ENCODE data around the gene DEFB114. TPM values are rescaled to one million over a fixed set of nuclear protein-coding genes. Genes with fewer than 3 reads are reported as not detected.

DEFB114 gene
- total RNA-seq, 3 donors from 2014 or later = not detected

DNA sequence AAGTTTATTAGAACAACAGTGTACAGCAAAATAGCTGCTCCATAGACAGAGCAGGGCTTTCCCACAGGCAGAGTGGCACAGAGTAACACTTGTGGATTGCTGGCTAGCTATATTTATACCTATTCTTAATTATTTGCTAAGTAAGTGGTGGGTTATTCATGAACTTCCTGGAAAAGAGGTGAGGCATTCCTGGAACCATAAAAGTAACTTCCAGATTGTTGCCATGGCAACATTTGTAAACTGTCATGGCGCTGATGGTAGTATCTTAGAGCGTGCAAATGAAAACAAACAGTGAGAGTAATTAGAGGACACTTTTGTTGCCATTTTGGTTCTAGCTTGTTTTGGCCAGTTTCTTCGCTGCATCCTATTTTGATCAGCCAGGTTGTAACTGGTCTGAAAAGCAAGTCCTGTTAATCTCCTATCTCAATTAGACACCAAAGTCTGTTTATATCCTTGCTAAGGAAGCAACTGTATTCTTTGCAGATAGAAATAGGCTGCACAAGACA, 23.9 kb downstream of the DEFB114 start:
- H3K27ac ChIP-seq = no peak overlapping the region
- TF ChIP-seq POLR2AphosphoS5 (IDR thresholded peaks at IDR 0.05) (no peak), POLR2A (IDR thresholded peaks at IDR 0.05) (no peak)
- TF ChIP-seq, protein P1, sequence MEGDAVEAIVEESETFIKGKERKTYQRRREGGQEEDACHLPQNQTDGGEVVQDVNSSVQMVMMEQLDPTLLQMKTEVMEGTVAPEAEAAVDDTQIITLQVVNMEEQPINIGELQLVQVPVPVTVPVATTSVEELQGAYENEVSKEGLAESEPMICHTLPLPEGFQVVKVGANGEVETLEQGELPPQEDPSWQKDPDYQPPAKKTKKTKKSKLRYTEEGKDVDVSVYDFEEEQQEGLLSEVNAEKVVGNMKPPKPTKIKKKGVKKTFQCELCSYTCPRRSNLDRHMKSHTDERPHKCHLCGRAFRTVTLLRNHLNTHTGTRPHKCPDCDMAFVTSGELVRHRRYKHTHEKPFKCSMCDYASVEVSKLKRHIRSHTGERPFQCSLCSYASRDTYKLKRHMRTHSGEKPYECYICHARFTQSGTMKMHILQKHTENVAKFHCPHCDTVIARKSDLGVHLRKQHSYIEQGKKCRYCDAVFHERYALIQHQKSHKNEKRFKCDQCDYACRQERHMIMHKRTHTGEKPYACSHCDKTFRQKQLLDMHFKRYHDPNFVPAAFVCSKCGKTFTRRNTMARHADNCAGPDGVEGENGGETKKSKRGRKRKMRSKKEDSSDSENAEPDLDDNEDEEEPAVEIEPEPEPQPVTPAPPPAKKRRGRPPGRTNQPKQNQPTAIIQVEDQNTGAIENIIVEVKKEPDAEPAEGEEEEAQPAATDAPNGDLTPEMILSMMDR (IDR thresholded peaks at IDR 0.05) = no peak
- no peaks in the 10 kb centered on the region for H3K4me1 ChIP-seq
- no peaks in the 10 kb centered on the region for H3K9me3 ChIP-seq
- H3K27me3 ChIP-seq = no peaks in the 10 kb centered on the region
- no peak overlapping the region for H3K4me3 ChIP-seq
- H3K36me3 ChIP-seq = no peaks in the 10 kb centered on the region
- intact Hi-C loops (cut with DNase I; ENCODE audit: low total_unique reads) = loop anchor here (5.0 kb wide), 1 partner anchor 1997 kb away; no protein-coding TSS in a partner anchor
- DNase-seq (ENCODE audit: low spot score in 2 of 2) = no peak

DNA sequence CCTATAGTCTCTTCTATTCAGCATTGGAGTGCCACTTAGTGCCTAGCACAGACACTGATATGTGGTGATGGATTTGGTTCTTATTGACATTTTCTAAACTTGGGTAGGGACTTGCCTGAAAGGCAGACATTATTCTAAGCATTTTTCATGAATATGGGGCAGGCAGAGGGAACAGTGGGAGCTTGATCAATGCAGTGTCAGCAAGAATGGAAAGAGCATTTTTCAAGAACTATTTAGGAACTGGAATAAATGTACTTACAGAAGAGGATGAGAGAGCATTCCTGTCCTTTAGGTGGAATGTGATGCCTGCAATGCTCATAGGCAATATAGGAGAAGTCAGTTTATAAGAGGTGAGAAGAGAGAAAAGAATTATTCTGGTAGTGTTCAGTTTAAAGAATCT, 26.2 kb downstream of the DEFB114 start:
- Histone ChIP-seq H3K4me3 (no peak overlapping the region), H3K4me1 (no peaks in the 10 kb centered on the region), H3K36me3 (no peaks in the 10 kb centered on the region), H3K9me3 (no peaks in the 10 kb centered on the region), H3K27ac (no peak overlapping the region), H3K27me3 (no peaks in the 10 kb centered on the region)
- no peak for DNase-seq (ENCODE audit: low spot score in 2 of 2)
- intact Hi-C loops (cut with DNase I; ENCODE audit: low total_unique reads) = loop anchor here (5.0 kb wide), 1 partner anchor 1999 kb away; no protein-coding TSS in a partner anchor
- TF ChIP-seq, protein P1 (IDR thresholded peaks at IDR 0.05) = no peak
- no peak for TF ChIP-seq POLR2A (IDR thresholded peaks at IDR 0.05)
- TF ChIP-seq POLR2AphosphoS5 (IDR thresholded peaks at IDR 0.05) = no peak

DNA sequence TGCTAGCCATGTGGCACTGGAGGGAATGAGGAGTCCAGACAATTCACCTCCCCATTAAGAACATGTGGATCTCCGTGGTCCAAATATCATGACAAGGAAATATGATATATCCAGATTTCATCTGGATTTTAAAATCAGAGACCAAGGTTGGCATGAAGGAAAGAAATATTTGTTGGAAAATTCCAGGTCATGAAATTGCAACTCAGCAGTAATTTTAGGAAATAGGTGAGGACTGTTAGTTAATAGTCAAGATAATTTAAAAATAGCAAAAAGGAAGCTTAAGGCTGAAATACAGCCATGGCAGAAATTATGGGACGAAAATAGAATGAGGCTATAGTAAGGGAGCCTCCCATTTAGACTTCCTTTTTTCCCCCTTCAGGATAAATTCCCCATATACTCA, 26.9 kb downstream of the DEFB114 start:
- no peak overlapping the region for H3K4me3 ChIP-seq
- DNase-seq (ENCODE audit: low spot score in 2 of 2) = no peak
- intact Hi-C loops (cut with DNase I; ENCODE audit: low total_unique reads) = loop anchor here (5.0 kb wide), 1 partner anchor 2000 kb away; no protein-coding TSS in a partner anchor
- no peaks in the 10 kb centered on the region for H3K4me1 ChIP-seq
- TF ChIP-seq, protein P1 (IDR thresholded peaks at IDR 0.05) = no peak
- TF ChIP-seq POLR2A (IDR thresholded peaks at IDR 0.05) (no peak), POLR2AphosphoS5 (IDR thresholded peaks at IDR 0.05) (no peak)
- H3K9me3 ChIP-seq = no peaks in the 10 kb centered on the region
- H3K27ac ChIP-seq = no peak overlapping the region
- H3K36me3 ChIP-seq = no peaks in the 10 kb centered on the region
- H3K27me3 ChIP-seq = no peaks in the 10 kb centered on the region

DNA sequence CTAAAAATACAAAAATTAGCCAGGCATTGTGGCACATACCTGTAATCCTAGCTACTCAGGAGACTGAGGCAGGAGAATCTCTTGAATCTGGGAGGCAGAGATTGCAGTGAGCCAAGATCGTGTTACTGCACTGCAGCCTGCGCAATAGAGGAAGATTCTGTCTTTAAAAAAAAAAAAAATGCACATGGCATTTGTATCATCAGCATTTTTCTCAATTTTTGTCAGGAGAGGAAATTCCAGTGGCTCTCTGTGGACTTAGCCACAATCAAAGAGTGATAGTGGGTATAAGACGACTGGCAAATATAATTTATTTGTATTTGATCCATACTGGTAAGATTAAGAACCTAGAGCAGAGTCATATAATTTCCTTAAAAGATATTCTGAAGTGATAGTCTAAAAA, 28.6 kb downstream of the DEFB114 start:
- Histone ChIP-seq H3K36me3 (no peaks in the 10 kb centered on the region), H3K4me3 (no peak overlapping the region), H3K27ac (no peak overlapping the region), H3K27me3 (peaks cover 0 to 3% of the 10 kb centered on the region in 2 donors), H3K9me3 (no peaks in the 10 kb centered on the region), H3K4me1 (no peaks in the 10 kb centered on the region)
- intact Hi-C loops (cut with DNase I; ENCODE audit: low total_unique reads) = loop anchor here (5.0 kb wide), 1 partner anchor 2002 kb away; no protein-coding TSS in a partner anchor
- TF ChIP-seq, protein P1 (IDR thresholded peaks at IDR 0.05) = no peak
- TF ChIP-seq POLR2AphosphoS5 (IDR thresholded peaks at IDR 0.05) (no peak), POLR2A (IDR thresholded peaks at IDR 0.05) (no peak)
- no peak for DNase-seq (ENCODE audit: low spot score in 2 of 2)

DNA sequence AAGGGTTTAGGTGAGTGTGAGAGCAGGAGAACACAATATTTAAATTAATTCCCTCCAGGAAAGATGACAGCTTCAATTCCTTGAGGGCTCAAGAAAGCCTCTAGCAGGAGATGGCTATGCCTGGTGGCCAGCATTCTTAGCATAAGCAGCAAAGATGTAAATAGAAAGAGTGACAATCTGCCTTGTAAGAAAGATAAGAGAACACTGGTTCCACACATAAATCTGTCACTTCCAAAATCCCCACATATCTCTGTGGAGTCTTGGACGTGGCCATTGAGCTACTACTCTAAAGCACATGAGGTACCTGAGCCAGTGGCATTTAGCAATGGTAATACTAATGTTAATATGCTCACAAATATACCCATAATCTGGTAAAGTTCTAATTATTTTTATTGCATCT, 29.2 kb downstream of the DEFB114 start:
- no peak for TF ChIP-seq POLR2AphosphoS5 (IDR thresholded peaks at IDR 0.05)
- TF ChIP-seq POLR2A (IDR thresholded peaks at IDR 0.05) = no peak
- TF ChIP-seq, protein P1 (IDR thresholded peaks at IDR 0.05) = no peak
- no peak overlapping the region for H3K27ac ChIP-seq
- DNase-seq (ENCODE audit: low spot score in 2 of 2) = no peak
- H3K4me1 ChIP-seq = no peaks in the 10 kb centered on the region
- no peaks in the 10 kb centered on the region for H3K36me3 ChIP-seq
- H3K9me3 ChIP-seq = no peaks in the 10 kb centered on the region
- intact Hi-C loops (cut with DNase I; ENCODE audit: low total_unique reads) = loop anchor here (5.0 kb wide), 1 partner anchor 2003 kb away; no protein-coding TSS in a partner anchor
- H3K4me3 ChIP-seq = no peak overlapping the region
- peaks cover 0 to 3% of the 10 kb centered on the region in 2 donors for H3K27me3 ChIP-seq
